Muscle of leg (tissue), 11 donors: Measurements from ENCODE around the gene PRMT9. TPM values are rescaled to one million over a fixed set of nuclear protein-coding genes. Genes with fewer than 3 reads are reported as not detected.

ENCODE experiments used
- DNase-seq: peaks from one replicate; pipeline ENCODE4 v3.0.0; 2013
- H3K27ac ChIP-seq: one replicate; pipeline ENCODE4 v1.5.1; 2013; ENCODE audit warnings: mild to moderate bottlenecking, low read length, control low read depth
- H3K27me3 ChIP-seq: one replicate; pipeline ENCODE4 v1.6.1; 2013; ENCODE audit warnings: low read length; ENCODE audit not compliant: control insufficient read depth, insufficient read depth
- H3K36me3 ChIP-seq: one replicate; pipeline ENCODE4 v1.6.1; 2013; ENCODE audit warnings: low read length; ENCODE audit not compliant: control insufficient read depth, insufficient read depth
- H3K4me1 ChIP-seq: one replicate; pipeline ENCODE4 v1.6.1; 2013; ENCODE audit warnings: low read length; ENCODE audit not compliant: control insufficient read depth, insufficient read depth
- H3K4me3 ChIP-seq: one replicate; pipeline ENCODE4 v1.5.1; 2013; ENCODE audit warnings: low read length, control low read depth
- H3K9me3 ChIP-seq: replicated peaks from 2 replicates; pipeline ENCODE4 v1.6.1; 2013; ENCODE audit warnings: low read depth, low read length; ENCODE audit not compliant: control insufficient read depth
- WGBS: methylation state at CpG from one replicate; pipeline ENCODE4 v1.1.5; 2013; ENCODE audit warnings: missing lambda C conversion rate; ENCODE audit not compliant: insufficient coverage; 5-methylcytosine and 5-hydroxymethylcytosine counted together
- polyA plus RNA-seq, 8 donors: library from polyadenylated mRNA; unstranded; fragments of 120-200 nt; gene quantifications; one replicate each; pipeline versions ENCODE4 v1.2.1 to v1.2.3, GENCODE V29; 2013; ENCODE audit warnings: inconsistent platforms in 1 of 8, low replicate concordance in 1 of 8; ENCODE audit not compliant: insufficient read length in 8 of 8, insufficient read depth in 1 of 8
- total RNA-seq: library from RNA; stranded (reverse); fragments of 120-200 nt; gene quantifications from one replicate; pipeline ENCODE4 v1.2.4, GENCODE V29; 2013

Gene PRMT9
- total and polyA plus RNA-seq, 9 donors: 9.0 to 14.2 (median 10.2) TPM

DNA sequence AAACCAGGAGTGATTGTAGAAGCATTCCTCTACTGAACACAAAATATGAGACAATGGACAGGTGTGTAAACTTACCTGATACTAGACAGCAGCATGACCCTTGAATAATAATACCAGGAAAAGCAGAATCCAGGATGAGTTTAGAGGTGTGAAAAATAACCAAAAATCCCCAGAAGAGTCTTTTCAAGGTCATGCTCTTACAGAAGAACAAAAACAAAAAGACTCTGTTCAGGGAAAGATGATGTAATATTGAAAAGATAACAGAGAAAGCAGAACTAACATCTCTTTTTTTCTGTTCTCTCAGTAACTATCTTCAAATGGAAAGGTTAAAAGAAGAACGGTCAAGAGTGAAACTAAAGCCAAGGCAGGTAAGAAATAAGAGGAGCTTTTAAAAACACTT is 33.9 kb upstream of the PRMT9 start:
- no peak overlapping the region for H3K27ac ChIP-seq
- no peak overlapping the region for H3K4me3 ChIP-seq
- no peaks in the 10 kb centered on the region for H3K4me1 ChIP-seq
- no peaks in the 10 kb centered on the region for H3K27me3 ChIP-seq
- H3K9me3 ChIP-seq: no peaks in the 10 kb centered on the region
- WGBS: no CpG with 5 or more reads among the region's 1 CpG
- no peak for DNase-seq
- no peaks in the 10 kb centered on the region for H3K36me3 ChIP-seq

GRCh38 chr4:147714575-147715401 is 30.8 kb upstream of the PRMT9 start:
- H3K4me1 ChIP-seq: no peaks in the 10 kb centered on the region
- 96% methylated on average over 4 of the region's 8 CpGs for WGBS
- no peak overlapping the region for H3K4me3 ChIP-seq
- peak; percentile 74 for DNase-seq
- no peaks in the 10 kb centered on the region for H3K27me3 ChIP-seq
- no peaks in the 10 kb centered on the region for H3K36me3 ChIP-seq
- no peak overlapping the region for H3K27ac ChIP-seq
- no peaks in the 10 kb centered on the region for H3K9me3 ChIP-seq

GRCh38 chr4:147709999-147710398 is 26.0 kb upstream of the PRMT9 start:
- no peak for DNase-seq
- H3K27me3 ChIP-seq: no peaks in the 10 kb centered on the region
- no CpG with 5 or more reads among the region's 5 CpGs for WGBS

DNA sequence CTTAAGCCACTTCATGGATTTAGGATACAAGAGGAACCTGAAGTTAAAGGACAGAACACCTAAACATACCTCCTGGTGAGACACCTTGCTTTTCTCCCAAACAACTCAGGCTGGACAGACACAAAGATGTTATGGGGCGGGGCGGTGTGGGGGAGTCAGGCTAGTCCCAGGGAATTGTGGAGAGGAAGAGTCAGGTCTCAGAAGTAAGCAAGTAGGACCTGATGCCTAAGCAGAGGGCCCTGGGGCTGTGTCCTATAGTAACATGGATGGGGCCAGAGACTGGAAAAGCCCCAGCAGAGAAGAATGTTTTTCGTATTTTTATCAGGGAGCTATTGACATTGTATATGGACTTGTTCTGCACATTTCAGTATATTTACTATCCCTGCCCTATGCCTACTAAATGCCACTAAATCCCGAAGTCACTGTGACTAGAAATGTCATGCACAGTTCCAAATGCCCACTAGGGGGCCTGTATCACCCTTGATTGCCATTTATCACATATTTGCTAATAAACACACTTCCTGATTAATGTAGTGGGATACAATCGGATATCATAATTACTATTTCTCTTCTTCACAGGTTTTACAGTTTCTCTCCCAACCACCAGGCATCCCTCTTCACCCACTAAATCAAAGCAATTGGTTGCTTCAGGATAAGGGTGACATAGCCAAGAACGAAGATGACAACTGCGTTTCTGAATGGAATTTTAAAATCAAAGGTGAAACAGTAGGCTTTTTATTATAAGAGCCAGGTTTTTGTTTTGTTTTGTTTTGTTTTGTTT is 24.1 kb upstream of the PRMT9 start:
- no peak overlapping the region for H3K4me3 ChIP-seq
- H3K27me3 ChIP-seq: no peaks in the 10 kb centered on the region
- WGBS: 33% methylated on average over 2 of the region's 7 CpGs
- peak; percentile 60 for DNase-seq
- H3K4me1 ChIP-seq: no peaks in the 10 kb centered on the region
- H3K36me3 ChIP-seq: no peaks in the 10 kb centered on the region
- H3K27ac ChIP-seq: no peak overlapping the region
- no peaks in the 10 kb centered on the region for H3K9me3 ChIP-seq

More at GRCh38 chr4:147709999-147710398, 26.0 kb upstream of the PRMT9 start:
- H3K4me1 ChIP-seq: no peaks in the 10 kb centered on the region
- H3K36me3 ChIP-seq: no peaks in the 10 kb centered on the region
- no peak overlapping the region for H3K4me3 ChIP-seq
- no peak overlapping the region for H3K27ac ChIP-seq
- no peaks in the 10 kb centered on the region for H3K9me3 ChIP-seq

- Histone ChIP-seq H3K27ac (no peak overlapping the region), H3K36me3 (no peaks in the 10 kb centered on the region), H3K4me1 (no peaks in the 10 kb centered on the region), H3K27me3 (no peaks in the 10 kb centered on the region), H3K9me3 (peaks cover 4% of the 10 kb centered on the region), H3K4me3 (no peak overlapping the region)
- no CpG with 5 or more reads among the region's 1 CpG for WGBS
- DNase-seq: no peak
Measured at GRCh38 chr4:147704846-147705245, 20.9 kb upstream of the PRMT9 start.

DNA sequence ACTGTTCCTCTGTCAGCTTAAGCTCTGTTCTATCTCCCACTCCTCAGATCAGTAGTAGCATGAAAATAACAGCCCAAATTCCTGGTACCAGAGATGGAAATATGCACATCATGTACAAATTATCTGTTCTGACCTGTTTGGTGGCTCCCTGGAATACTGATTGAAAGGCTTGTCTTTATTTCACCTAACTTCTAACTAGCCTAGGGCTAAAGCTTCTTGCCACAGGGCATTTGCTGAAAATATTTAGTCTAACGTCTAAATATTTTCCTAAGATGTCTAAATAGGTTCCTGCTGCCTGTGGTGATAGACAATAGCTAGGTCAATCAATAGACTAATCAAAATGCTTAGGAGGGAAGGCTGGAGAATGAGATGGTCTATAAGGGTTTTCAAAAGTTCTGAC is 12.9 kb upstream of the PRMT9 start:
- WGBS: no CpG with 5 or more reads among the region's 1 CpG
- no peak overlapping the region for H3K4me3 ChIP-seq

DNA sequence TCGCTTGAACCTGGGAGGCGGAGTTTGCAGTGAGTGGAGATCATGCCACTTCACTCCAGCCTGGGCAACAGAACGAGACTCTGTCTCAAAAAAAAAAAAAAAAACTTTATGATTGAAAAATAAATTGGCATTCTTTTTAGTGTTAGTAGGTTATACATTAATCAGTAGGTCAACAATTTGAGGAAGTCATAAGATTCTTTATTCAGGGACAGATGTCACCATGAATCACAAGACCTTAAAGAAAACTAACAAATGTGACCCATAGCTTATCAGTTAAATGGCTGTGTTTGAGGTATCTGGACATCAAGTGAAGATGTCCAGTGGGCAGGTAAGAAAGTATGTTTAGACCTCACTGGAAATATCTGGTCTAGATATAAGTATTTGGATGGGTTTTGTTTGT is 9.3 kb upstream of the PRMT9 start:
- Histone ChIP-seq H3K27ac (no peak overlapping the region), H3K4me1 (no peaks in the 10 kb centered on the region), H3K4me3 (no peak overlapping the region), H3K9me3 (no peaks in the 10 kb centered on the region), H3K27me3 (no peaks in the 10 kb centered on the region), H3K36me3 (no peaks in the 10 kb centered on the region)
- DNase-seq: no peak
- no CpG with 5 or more reads among the region's 3 CpGs for WGBS

More for the DNA sequence above, 12.9 kb upstream of the PRMT9 start:
- H3K27me3 ChIP-seq: no peaks in the 10 kb centered on the region
- H3K36me3 ChIP-seq: no peaks in the 10 kb centered on the region
- no peaks in the 10 kb centered on the region for H3K4me1 ChIP-seq
- peaks cover 8% of the 10 kb centered on the region for H3K9me3 ChIP-seq
- H3K27ac ChIP-seq: no peak overlapping the region
- DNase-seq: no peak

- Histone ChIP-seq H3K9me3 (no peaks in the 10 kb centered on the region), H3K36me3 (no peaks in the 10 kb centered on the region), H3K27me3 (no peaks in the 10 kb centered on the region), H3K4me1 (no peaks in the 10 kb centered on the region), H3K4me3 (no peak overlapping the region), H3K27ac (no peak overlapping the region)
- DNase-seq: no peak
- no CpG with 5 or more reads among the region's 2 CpGs for WGBS
Measured at GRCh38 chr4:147691820-147692219, 7.9 kb upstream of the PRMT9 start.

- Histone ChIP-seq H3K4me3 (no peak overlapping the region), H3K27ac (no peak overlapping the region), H3K4me1 (peaks cover 2% of the 10 kb centered on the region), H3K27me3 (no peaks in the 10 kb centered on the region), H3K36me3 (no peaks in the 10 kb centered on the region), H3K9me3 (no peaks in the 10 kb centered on the region)
- WGBS: 47% methylated on average over 2 of the region's 4 CpGs
- DNase-seq: no peak
Measured at GRCh38 chr4:147689067-147689466, 5.1 kb upstream of the PRMT9 start.

DNA sequence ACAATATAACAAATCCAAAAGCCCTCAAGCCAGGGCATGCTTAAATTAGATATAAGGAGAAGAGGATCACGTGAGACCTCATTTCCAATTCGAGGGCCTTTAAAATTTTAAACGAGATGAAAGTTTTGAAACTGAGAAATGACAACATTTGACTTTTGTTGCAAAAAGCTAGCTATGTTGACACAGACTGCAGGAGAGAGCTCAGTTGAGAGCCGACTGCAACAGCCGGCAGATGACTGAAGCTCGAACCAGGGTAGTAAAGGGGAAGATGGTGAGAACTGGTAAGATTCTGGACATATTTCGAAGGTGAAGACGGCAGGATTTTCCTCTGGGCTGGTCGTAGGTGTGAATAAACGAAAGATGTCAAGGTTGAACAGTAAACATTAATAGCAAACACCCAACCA is 773 bp downstream of the PRMT9 start:
- WGBS: 7% methylated on average over 6 of the region's 10 CpGs
- DNase-seq: peak; percentile 59
- H3K27me3 ChIP-seq: no peaks in the 10 kb centered on the region
- H3K36me3 ChIP-seq: peaks cover 10% of the 10 kb centered on the region
- H3K9me3 ChIP-seq: no peaks in the 10 kb centered on the region
- peaks cover 2% of the 10 kb centered on the region for H3K4me1 ChIP-seq
- H3K4me3 ChIP-seq: peak overlapping the region; percentile 71
- H3K27ac ChIP-seq: peak overlapping the region; percentile 88
